ENCODE measurements around the gene RPL41.

The RPL41 gene

DNA sequence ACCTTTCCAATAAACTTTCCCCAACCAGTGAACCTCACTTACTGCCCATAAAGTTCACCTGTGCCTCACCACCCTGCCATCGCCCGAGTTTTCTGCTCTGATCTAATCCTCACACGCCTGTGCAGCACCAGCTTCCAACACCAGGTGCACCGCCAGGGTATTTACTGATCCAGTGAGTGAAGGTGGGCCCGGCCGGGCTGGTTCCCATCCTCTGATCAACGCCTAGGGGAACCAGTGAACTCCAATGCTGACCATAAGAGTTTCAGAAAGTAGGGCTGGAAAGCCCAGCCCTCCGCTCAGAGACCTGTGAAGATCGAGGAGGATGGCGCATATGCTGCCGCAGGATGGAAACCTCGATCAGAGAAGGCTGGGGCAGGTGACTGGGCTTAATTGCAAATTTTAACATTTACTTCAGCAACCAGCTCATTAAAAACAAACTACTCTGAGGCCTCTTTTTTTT, 35.3 kb downstream of the RPL41 start:
- ChIA-PET POLR2A (interaction anchor here (0.8 to 1.8 kb wide), 4 partner anchors 10 to 70 kb away, joined by 3 to 18 read pairs (median 4); partner anchors contain the start of genes ESYT1, RNF41 and ZC3H10), CTCF (interaction anchor here (0.6 to 1.0 kb wide), 4 partner anchors 12 to 43 kb away, joined by 3 to 6 read pairs (median 3); no protein-coding TSS in a partner anchor)
- TF ChIP-seq ZNF654 (tag by site-specific recombination; IDR thresholded peaks at IDR 0.05; ENCODE audit: low read depth) (0 out of 2 replicates have a peak, but pooled peaks have one; percentile 2), ZBTB20 (tag by site-specific recombination; IDR thresholded peaks at IDR 0.05) (0 out of 2 replicates have a peak, but pooled peaks have one; percentile 14), ZNF221 (tag by site-specific recombination; IDR thresholded peaks at IDR 0.05; ENCODE audit: borderline replicate concordance) (no peak), PRDM1 (tag by site-specific recombination; IDR thresholded peaks at IDR 0.05) (peak; percentile 95), ZFP69B (tag by site-specific recombination; IDR thresholded peaks at IDR 0.05) (peak; percentile 92), ZNF600 (tag by site-specific recombination; IDR thresholded peaks at IDR 0.05) (peak; percentile 62), ZNF10 (tag by site-specific recombination; IDR thresholded peaks at IDR 0.05) (peak; percentile 63; the same call in 1 of the 2 replicates)
- TF ChIP-seq, protein P1, sequence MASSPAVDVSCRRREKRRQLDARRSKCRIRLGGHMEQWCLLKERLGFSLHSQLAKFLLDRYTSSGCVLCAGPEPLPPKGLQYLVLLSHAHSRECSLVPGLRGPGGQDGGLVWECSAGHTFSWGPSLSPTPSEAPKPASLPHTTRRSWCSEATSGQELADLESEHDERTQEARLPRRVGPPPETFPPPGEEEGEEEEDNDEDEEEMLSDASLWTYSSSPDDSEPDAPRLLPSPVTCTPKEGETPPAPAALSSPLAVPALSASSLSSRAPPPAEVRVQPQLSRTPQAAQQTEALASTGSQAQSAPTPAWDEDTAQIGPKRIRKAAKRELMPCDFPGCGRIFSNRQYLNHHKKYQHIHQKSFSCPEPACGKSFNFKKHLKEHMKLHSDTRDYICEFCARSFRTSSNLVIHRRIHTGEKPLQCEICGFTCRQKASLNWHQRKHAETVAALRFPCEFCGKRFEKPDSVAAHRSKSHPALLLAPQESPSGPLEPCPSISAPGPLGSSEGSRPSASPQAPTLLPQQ (tag by site-specific recombination; IDR thresholded peaks at IDR 0.05) = peak; percentile 95
- TF ChIP-seq, protein P2, sequence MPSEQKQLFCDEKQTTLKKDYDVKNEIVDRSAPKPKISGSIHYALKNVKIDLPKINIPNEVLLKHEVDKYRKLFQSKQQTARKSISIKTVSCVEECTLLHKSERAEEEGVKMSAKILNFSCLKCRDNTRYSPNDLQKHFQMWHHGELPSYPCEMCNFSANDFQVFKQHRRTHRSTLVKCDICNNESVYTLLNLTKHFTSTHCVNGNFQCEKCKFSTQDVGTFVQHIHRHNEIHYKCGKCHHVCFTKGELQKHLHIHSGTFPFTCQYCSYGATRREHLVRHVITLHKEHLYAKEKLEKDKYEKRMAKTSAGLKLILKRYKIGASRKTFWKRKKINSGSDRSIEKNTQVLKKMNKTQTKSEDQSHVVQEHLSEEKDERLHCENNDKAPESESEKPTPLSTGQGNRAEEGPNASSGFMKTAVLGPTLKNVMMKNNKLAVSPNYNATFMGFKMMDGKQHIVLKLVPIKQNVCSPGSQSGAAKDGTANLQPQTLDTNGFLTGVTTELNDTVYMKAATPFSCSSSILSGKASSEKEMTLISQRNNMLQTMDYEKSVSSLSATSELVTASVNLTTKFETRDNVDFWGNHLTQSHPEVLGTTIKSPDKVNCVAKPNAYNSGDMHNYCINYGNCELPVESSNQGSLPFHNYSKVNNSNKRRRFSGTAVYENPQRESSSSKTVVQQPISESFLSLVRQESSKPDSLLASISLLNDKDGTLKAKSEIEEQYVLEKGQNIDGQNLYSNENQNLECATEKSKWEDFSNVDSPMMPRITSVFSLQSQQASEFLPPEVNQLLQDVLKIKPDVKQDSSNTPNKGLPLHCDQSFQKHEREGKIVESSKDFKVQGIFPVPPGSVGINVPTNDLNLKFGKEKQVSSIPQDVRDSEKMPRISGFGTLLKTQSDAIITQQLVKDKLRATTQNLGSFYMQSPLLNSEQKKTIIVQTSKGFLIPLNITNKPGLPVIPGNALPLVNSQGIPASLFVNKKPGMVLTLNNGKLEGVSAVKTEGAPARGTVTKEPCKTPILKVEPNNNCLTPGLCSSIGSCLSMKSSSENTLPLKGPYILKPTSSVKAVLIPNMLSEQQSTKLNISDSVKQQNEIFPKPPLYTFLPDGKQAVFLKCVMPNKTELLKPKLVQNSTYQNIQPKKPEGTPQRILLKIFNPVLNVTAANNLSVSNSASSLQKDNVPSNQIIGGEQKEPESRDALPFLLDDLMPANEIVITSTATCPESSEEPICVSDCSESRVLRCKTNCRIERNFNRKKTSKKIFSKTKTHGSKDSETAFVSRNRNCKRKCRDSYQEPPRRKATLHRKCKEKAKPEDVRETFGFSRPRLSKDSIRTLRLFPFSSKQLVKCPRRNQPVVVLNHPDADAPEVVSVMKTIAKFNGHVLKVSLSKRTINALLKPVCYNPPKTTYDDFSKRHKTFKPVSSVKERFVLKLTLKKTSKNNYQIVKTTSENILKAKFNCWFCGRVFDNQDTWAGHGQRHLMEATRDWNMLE (tag by site-specific recombination; conservative IDR thresholded peaks at IDR 0.05; ENCODE audit: low read depth) = no peak
- TF ChIP-seq, protein P3, sequence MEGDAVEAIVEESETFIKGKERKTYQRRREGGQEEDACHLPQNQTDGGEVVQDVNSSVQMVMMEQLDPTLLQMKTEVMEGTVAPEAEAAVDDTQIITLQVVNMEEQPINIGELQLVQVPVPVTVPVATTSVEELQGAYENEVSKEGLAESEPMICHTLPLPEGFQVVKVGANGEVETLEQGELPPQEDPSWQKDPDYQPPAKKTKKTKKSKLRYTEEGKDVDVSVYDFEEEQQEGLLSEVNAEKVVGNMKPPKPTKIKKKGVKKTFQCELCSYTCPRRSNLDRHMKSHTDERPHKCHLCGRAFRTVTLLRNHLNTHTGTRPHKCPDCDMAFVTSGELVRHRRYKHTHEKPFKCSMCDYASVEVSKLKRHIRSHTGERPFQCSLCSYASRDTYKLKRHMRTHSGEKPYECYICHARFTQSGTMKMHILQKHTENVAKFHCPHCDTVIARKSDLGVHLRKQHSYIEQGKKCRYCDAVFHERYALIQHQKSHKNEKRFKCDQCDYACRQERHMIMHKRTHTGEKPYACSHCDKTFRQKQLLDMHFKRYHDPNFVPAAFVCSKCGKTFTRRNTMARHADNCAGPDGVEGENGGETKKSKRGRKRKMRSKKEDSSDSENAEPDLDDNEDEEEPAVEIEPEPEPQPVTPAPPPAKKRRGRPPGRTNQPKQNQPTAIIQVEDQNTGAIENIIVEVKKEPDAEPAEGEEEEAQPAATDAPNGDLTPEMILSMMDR (tag by site-specific recombination; IDR thresholded peaks at IDR 0.05) = no peak
- TF ChIP-seq, protein P4, sequence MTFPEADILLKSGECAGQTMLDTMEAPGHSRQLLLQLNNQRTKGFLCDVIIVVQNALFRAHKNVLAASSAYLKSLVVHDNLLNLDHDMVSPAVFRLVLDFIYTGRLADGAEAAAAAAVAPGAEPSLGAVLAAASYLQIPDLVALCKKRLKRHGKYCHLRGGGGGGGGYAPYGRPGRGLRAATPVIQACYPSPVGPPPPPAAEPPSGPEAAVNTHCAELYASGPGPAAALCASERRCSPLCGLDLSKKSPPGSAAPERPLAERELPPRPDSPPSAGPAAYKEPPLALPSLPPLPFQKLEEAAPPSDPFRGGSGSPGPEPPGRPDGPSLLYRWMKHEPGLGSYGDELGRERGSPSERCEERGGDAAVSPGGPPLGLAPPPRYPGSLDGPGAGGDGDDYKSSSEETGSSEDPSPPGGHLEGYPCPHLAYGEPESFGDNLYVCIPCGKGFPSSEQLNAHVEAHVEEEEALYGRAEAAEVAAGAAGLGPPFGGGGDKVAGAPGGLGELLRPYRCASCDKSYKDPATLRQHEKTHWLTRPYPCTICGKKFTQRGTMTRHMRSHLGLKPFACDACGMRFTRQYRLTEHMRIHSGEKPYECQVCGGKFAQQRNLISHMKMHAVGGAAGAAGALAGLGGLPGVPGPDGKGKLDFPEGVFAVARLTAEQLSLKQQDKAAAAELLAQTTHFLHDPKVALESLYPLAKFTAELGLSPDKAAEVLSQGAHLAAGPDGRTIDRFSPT (tag by site-specific recombination; IDR thresholded peaks at IDR 0.05) = peak; percentile 20; the same call in 1 of the 2 replicates
- Histone ChIP-seq H3K4me3 (ENCODE audit: low read depth, low read length) (peak overlapping the region; percentile 46), H3K9me3 (ENCODE audit: control insufficient read depth, insufficient read depth, low read depth, low read length) (no peaks in the 10 kb centered on the region), H3K36me3 (ENCODE audit: control insufficient read depth in 2 of 2, insufficient read depth in 1 of 2, low read length in 2 of 2) (peaks cover 4 to 21% of the 10 kb centered on the region in 2 experiments), H3K27ac (ENCODE audit: extremely low read depth, low read depth, low read length) (peak overlapping the region; percentile 74), H3K4me1 (ENCODE audit: control insufficient read depth, insufficient read depth, low read length) (peaks cover 1% of the 10 kb centered on the region)

DNA sequence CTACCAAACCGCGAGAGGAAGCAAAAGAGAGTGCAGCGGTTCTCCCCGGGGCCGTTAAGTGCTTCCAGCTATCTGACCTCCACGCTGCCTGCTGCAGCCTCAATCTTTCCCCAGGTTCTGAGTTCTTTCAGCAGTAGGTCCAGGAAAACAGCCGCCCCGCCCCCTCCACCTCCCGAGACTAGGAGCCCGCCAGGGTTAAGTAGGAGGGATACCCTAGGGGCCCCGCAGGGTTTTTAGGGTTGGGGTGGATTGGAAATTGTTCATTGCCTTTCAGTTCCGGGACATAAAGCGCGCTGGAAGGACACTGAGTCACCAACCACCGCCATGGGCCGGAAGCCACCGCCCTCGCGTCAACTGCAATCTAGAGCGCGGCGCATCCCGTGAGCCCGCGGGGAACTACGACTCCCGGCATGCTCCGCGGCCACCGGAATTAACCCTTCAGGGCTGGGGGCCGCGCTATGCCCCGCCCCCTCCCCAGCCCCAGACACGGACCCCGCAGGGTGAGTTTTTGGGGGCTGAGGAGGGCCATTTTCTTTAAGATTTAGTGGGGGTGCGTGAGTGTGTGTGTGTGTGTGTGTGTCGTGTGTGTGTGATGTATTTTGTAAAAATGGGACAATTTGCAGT, 35.8 kb downstream of the RPL41 start, which contains the start of gene MYL6B:
Gene MYL6B (plus strand): TSS at position 456 of the 624 bp plus-strand sequence. CDS start 1,332 bp downstream, outside the sequence.
- H3K4me1 ChIP-seq (ENCODE audit: control insufficient read depth, insufficient read depth, low read length) = no peaks in the 10 kb centered on the region; the same call in 1 of the 2 replicates
- H3K4me3 ChIP-seq (ENCODE audit: low read depth, low read length) = peak within 1 kb of the TSS; percentile 46
- no peaks in the 10 kb centered on the region for H3K9me3 ChIP-seq (ENCODE audit: control insufficient read depth, insufficient read depth, low read depth, low read length)
- peak within 1 kb of the TSS; percentile 74 for H3K27ac ChIP-seq (ENCODE audit: extremely low read depth, low read depth, low read length)
- ChIA-PET POLR2A (interaction anchor here (0.5 to 1.8 kb wide), 5 partner anchors 9 to 102 kb away, joined by 3 to 18 read pairs (median 3); partner anchors contain the start of genes ESYT1, RNF41 and ZC3H10), CTCF (interaction anchor here (0.6 to 1.0 kb wide), 4 partner anchors 11 to 42 kb away, joined by 3 to 6 read pairs (median 3); no protein-coding TSS in a partner anchor)
- peaks cover 4 to 21% of the 10 kb centered on the region in 2 experiments for H3K36me3 ChIP-seq (ENCODE audit: control insufficient read depth in 2 of 2, insufficient read depth in 1 of 2, low read length in 2 of 2)
- TF ChIP-seq, protein P1 (tag by site-specific recombination; IDR thresholded peaks at IDR 0.05) = peak; percentile 56; the same call in 1 of the 2 replicates
- TF ChIP-seq ZBTB20 (tag by site-specific recombination; IDR thresholded peaks at IDR 0.05) (peak; percentile 83), KLF9 (tag by site-specific recombination; IDR thresholded peaks at IDR 0.05; ENCODE audit: low read depth) (peak; percentile 96)
- TF ChIP-seq, protein P5, sequence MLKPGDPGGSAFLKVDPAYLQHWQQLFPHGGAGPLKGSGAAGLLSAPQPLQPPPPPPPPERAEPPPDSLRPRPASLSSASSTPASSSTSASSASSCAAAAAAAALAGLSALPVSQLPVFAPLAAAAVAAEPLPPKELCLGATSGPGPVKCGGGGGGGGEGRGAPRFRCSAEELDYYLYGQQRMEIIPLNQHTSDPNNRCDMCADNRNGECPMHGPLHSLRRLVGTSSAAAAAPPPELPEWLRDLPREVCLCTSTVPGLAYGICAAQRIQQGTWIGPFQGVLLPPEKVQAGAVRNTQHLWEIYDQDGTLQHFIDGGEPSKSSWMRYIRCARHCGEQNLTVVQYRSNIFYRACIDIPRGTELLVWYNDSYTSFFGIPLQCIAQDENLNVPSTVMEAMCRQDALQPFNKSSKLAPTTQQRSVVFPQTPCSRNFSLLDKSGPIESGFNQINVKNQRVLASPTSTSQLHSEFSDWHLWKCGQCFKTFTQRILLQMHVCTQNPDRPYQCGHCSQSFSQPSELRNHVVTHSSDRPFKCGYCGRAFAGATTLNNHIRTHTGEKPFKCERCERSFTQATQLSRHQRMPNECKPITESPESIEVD (tag by site-specific recombination; IDR thresholded peaks at IDR 0.05) = no peak
- TF ChIP-seq, protein P6, sequence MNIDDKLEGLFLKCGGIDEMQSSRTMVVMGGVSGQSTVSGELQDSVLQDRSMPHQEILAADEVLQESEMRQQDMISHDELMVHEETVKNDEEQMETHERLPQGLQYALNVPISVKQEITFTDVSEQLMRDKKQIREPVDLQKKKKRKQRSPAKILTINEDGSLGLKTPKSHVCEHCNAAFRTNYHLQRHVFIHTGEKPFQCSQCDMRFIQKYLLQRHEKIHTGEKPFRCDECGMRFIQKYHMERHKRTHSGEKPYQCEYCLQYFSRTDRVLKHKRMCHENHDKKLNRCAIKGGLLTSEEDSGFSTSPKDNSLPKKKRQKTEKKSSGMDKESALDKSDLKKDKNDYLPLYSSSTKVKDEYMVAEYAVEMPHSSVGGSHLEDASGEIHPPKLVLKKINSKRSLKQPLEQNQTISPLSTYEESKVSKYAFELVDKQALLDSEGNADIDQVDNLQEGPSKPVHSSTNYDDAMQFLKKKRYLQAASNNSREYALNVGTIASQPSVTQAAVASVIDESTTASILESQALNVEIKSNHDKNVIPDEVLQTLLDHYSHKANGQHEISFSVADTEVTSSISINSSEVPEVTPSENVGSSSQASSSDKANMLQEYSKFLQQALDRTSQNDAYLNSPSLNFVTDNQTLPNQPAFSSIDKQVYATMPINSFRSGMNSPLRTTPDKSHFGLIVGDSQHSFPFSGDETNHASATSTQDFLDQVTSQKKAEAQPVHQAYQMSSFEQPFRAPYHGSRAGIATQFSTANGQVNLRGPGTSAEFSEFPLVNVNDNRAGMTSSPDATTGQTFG (tag by site-specific recombination; IDR thresholded peaks at IDR 0.05; ENCODE audit: borderline replicate concordance) = no peak

Measured in HEK293 (cell line).